ENCODE data around the gene ELL2.

The ELL2 gene

DNA sequence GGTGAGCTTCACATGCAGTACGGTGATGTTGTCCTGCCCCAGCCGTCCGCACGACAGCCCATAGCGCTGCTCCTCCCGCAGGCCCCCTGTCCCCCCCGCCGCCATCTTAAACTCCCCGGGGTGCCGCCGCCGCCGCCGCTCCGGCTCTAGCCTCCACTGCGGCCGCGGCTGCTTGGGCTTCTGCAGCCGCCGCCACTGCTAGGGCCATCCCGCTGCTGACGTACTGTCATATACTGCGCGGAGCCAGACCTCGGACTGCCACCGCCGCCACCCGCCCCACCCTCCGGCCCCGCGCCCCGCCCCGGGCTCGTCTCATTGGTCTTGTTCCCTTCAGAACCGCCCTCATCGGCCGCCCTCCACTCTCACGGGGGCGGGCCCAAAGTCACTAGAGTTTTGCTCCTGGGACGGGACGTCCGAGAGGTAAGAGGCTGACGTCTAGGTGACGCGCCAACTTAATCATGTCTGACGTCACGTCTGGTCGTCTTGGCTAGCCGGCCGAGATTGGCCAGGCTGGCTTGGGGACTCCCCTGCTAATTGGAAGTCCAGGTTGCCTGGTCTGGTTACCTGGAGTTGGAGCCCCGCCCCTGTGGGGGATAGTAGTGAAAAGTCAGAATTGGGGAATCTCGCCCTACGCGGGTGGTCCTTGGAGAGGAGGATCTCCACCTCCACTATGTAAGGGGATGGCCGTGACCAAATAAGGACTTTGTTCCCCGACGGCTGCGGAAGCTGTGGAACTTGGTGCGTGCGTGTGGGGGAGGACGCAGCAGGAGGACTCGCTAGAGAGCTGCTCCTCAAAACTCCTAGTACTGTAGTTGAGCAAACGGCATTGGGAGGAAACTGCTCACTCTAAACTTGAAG lies at the start of gene ELL2:
Gene ELL2, minus strand, starts transcription at position 235 of the 858 bp plus-strand sequence. Its CDS starts 130 bp downstream, at position 105.
- DNase-seq: peak; percentile 98

DNA sequence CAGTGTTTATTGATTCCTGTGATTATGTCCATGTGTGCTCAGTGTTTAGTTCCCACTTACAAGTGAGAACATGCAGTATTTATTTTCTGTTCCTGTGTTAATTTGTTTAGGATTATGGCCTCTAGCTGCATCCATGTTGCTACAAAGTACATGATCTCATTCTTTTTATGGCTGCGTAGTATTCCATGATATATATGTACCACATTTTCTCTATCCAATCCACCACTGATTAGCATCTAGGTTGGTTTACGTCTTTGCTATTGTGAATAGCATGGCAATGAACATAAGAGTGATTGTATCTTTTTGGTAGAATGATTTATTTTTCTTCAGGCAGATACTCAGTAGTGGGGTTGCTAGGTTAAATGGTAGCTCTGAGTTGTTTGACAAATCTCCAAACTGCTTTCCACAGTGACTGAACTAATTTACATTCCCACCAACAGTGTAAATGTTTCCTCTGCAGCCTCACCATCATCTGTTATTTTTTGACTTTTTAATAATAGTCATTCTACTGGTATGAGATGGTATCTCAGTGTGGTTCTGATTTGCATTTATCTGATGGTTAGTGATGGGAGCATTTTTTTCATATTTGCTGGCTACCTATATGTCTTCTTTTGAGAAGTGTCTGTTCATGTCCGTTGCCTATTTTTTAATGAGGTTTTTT lies 47.5 kb upstream of the ELL2 start:
- no peak for DNase-seq

DNA sequence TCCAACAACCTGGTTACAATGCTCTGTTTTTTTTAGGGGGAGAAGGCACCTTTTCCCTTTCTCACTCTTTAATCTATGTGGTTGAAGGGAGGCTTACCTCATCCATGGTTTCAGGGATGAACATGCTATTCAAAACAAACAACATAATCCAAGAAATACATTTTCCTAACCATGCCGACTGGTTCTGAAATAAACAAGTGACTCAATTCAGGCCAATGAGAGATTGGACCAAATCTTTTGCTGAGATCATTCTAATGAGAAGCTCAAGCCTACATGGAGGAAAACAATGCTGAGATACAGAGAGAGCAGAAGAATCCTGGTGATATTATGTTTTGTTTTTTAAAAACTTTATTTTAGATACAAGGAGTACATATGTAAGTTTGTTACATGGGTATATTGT lies 46.8 kb upstream of the ELL2 start:
- DNase-seq: no peak

DNA sequence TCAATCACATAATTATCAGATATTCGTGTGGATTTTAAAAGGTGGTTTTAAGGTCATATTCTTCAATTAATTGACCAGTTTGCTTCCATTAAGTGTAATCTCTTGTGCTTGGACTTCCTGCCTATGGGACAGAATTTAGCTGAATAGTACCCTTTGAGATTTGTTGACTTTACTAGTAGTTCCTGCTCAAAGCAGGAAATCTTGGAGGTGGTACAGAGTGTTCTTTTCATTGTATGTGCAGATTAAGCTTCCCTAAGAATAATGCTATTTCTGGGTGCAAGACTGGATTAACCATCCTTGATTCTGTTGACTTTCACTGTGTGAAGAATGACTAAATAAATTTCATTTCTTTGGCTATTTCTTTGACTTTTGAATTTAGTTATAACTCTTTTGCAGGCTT lies 45.4 kb upstream of the ELL2 start:
- DNase-seq: no peak

DNA sequence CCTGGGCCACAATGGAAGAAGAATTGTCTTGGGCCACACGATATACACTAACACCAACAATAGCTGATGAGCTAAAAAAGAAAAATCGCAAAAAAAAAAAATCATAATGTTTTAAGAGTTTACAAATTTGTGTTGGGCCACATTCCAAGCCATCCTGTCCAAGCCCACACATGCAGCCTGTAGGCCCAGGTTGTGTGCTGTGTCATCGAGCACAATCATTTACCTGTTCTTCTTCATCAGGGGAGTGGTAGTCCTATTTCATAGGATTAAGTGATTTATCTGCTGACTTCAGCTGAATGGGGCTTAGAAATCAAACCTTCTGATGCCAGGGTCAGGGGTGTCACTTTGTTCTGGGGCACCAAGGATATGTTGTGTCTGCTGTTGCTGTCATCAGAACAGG lies 44.6 kb upstream of the ELL2 start:
- DNase-seq: no peak

DNA sequence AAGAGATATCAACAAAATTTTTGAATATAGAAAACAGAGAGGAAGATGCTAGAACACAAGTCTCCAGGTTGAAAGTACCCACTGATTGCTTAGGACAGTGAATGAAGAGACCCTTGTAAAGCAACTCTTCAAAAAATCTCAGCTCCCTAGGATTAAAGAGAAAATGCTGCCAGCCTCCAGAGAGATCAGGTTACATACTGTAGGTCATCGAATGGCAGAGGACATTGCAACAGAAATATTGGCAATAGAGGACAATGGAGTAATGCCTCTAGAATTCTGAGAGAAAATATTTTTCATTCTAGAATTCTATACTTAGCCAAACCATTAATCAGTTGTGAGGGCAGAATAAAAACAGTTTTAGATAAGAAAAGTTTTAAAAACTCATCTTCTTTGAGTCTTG lies 43.1 kb upstream of the ELL2 start:
- no peak for DNase-seq

DNA sequence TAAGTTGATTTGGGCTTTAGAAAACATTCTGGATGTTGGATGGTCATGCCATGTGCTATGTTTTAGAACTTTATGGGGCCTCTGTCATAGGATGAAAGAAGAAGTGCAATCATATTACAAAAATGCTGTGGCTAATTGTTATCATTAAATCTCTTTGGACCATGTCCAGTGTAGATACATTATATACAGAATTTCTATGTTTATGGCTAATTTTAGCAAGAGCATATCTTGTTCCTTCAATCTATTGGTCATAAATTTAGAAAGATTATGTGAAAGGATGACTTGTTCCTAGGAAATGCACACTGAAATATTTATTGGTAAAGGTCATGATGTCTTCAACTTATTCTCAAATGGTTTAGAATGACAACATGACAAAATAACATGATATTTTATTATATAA lies 42.4 kb upstream of the ELL2 start:
- no peak for DNase-seq

DNA sequence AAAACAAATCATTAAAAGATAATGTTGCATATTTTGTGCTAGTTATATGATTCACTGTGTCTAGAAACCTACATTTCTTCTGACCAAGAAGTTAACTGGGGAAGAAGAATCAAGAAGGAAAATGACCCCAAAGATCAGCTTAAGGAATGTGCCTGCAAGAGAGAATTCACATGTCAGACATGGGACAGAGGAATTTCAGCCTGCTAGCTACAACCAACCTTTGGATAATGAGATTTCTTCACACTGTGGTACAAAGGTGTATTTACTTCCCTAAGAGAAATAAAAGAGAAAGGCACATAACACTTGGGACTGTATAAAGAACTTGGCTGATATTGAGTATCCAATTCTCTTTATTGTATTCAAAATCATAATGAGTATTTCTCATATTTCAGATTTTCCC lies 39.6 kb upstream of the ELL2 start:
- DNase-seq: no peak

DNA sequence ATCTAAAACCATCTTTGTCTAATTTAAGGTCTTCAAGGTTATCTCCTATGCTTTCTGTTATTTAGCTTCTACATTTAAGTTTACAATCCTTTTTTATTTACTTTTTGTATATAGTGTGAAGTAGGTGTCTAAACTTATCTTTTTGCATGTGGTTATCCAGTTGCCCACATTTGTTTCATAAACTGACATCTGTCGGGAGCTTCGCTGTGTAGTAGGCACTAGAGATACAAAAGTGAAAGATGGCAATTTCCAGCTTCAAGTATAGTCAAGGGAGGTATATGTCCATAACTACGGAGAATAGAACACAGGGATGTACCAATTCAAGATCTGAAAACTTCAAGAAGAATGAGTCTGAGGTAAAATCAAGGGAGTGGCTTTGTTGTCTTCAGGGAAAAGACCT lies 38.7 kb upstream of the ELL2 start:
- no peak for DNase-seq

DNA sequence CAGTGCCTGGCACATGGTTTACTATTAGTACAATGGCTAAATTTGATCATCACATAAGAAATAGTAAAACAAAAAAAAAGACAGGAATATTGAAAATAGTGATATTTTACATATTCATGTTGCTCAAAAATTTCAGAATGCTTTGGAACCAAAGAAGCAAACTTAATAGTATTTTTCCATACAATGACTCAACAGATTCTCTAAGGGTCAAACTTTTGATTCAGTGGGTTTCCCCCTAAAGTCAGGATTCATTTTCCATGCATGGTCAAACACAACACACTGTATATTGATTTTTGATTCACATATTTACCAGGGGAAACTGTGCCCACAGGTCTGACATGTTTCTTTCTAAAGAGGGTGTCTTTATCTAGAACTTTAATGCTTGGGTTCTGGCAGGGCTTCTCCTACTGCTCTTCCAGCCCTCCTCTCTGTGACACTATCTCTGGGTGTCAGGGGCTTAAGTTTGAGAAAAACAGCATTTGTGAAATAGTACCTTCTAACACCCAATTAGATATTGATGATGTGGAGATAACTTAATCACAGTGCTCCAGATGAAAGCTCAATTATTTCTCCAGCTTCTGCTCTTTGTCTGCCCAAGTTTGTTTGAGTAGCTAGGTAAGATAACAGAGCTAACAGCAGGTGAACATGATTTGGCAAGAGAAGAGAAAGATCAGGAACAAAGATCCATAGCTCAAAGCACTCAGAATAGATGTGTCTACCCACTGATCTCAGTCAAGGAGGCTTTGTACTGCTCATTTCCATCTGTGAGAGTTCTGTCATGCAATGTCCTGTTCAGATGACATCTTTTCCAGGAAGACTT lies 35.5 kb upstream of the ELL2 start:
- no peak for DNase-seq

DNA sequence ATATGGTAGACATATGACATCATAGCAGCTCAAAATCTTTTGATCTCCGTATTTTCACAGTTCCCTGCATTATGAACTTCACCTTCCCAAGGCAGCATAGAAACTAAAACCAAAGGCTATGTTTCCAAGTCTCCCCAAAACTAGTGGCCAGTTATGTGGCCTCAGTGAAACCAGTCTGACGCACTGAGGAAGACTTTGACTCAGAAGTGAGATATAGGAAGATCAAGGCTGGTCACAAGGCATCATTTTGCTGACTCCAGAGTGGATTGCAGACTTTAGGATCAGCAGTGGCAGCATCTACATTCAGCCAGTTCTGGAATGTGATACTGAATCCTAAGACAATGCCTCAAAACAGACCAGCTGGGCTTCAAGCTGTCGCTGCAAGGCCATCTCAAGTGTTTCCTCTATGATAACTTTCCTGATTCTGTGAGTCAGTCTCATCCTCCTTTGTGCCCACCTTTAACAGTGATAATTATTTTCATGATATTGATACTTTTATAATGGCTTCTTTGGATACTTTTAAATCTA lies 34.4 kb upstream of the ELL2 start:
- DNase-seq: no peak

DNA sequence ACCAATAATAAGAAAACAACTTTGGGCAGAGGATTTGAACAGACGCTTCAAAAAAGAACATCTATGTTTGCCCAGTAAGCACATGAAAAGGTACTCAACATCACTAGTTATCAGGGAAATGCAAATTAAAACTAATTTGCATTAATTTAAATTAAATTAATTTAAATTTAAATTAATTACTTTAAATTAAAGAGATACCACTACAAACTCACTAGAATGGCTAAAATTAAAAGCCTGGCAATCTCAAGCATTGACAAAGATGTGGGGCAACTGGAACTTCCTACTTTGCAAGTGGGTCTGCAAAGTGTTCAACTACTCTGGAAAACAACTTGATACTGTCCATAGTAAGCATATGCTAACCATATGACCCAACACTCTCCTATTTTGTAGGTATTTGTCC lies 32.1 kb upstream of the ELL2 start:
- no peak for DNase-seq

DNA sequence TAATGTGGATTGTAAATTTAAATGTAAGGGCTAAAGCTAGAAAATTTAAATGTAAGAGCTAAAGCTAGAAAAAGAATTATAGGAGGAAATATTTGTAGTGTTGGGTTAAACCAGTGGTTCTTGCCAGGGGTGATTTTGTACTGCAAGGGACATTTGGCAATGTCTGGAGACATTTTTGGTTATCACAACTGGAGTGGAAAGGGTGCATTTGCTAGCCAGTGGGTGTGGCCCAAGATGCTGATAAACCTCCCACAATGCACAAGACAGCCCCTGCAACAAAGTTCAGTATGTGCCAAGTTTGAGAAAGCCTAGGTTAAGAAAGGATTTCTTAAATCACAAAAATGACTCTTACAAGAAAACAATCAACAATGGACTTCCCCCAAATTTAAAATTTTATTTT lies 31.6 kb upstream of the ELL2 start:
- DNase-seq: no peak

DNA sequence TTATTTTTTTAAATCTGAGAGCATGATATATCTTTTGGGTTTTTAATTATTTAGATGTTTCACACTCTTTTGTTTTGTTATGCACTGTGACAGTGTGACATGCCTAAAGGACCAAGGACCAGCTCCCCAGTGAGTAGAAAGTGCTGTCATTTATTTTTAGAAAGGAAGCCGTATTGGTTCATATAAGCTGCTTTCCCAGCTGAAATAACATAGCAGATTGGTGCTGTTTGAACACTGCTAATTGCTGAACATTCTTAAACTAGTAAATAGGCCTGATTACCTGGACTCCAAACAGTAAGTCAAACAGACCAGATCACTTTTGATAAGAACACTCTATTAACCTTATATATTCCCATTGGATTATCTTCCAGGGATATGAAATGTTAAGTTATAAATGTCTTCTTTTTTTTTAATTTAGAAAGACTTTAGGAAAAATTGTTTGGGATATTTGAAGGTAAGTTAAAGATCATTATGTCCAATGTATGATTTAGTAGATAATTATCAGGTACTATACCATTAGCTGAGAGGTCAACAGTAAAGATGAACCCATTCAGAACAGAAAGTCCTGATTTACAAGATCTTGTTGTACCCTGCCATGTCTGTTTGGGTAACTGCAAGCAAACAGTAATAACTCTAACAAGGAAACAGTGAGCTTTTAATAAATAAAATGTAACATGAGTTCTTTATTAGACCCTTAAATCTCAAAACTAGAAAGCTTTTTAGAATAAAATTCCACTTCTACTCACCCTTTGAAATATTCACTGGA lies 27.8 kb upstream of the ELL2 start:
- no peak for DNase-seq

DNA sequence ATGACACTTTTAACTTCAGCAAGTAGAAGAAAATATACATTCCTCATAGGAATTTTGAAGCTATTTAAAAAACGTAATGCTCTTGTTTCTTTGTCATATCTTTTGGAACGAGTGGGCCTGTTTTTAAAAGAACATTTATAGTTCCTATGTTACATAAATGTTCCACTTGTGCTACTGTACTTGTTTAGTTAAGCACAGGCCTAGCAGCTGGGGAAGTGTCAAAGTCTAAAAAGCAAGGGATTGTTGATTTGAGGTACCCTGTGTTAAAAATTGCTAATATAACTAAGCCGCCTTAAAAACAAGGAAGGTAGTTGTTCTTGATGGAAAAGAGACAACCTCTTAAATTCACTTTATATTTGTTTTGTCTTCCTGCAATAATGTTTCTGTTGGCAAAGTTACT lies 27.2 kb upstream of the ELL2 start:
- no peak for DNase-seq

DNA sequence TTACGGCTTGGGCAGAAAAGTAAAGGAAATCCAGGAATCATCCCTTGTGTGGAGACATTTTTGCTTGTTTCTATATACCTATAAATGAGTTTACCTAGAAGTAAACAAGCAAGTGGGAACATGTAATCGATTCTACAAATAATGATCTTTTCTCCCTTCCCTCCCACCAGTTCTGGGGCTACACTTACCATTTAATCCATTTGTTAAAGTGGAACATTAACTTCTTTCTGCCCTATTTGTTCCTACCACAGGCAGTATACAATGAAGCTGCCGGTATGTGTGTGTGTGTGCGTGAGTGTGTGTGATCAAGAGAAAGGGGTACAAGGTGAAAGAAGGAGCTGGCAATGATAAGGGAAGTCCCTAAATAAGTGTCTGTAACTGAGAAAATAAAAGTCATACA lies 26.4 kb upstream of the ELL2 start:
- no peak for DNase-seq

DNA sequence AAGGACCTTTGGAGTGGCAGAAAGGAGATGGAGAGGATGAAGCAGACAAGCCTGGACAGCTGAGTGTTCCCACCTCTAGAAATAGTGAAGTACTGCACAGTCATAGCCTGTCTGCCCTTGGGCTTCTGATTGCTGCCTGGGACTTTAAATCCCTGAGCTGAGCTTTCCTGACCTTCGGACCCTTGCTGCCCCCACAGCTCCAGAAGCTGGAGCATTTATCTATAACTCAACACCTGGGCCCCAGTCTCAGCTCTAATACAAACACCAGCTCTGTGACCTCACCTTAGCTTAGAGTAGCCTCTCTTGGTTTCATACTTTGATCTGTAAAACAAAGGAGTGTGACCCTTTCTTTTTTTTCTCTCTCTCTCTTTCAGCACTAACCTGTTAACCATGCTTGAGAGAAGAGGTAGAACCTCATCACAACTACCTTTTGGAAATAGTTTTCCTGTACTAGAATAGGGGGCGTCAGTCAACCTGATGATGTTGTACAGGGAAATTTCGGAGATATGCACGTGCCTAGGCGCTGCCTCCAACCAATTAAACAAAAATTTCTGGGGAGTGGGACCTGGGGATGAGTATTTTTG lies 25.4 kb upstream of the ELL2 start:
- DNase-seq: no peak

DNA sequence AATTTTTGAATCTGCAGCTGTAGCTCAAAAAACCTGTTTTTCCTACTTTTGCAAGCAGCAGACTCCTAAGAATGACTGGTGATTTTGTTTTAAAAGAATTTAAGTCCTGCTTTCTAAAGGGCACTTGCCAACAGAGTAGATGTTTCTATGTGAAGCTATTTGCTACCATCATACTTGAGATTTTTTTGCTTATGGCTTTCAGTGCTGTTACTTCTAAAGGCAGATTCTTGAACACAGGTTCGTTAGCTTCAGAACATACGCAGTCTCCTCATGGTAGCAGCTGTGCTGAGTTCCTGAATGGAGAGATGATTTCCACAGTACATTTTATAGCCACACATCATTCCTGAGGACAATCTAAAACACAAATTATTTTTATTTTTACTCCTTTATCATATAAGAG lies 24.4 kb upstream of the ELL2 start:
- DNase-seq: no peak

DNA sequence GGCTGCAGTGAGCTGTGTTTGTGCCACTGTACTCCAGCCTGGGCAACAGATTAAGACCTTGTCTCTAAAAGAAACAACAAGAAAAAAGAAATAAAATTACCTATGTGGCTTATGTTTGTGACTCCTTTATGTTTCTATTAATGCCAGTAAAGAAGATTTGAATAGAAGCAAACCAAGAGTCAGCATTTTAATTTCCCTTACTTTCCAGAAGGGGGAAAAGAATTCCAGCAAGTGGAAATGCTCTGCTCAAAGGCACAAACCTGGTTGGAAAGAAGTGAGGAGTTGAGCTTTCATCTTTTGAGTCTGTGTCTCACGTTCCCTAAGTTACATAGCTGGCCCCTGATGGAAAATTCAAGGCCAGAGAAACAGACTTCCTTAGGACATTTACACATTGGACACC lies 23.6 kb upstream of the ELL2 start:
- no peak for DNase-seq

DNA sequence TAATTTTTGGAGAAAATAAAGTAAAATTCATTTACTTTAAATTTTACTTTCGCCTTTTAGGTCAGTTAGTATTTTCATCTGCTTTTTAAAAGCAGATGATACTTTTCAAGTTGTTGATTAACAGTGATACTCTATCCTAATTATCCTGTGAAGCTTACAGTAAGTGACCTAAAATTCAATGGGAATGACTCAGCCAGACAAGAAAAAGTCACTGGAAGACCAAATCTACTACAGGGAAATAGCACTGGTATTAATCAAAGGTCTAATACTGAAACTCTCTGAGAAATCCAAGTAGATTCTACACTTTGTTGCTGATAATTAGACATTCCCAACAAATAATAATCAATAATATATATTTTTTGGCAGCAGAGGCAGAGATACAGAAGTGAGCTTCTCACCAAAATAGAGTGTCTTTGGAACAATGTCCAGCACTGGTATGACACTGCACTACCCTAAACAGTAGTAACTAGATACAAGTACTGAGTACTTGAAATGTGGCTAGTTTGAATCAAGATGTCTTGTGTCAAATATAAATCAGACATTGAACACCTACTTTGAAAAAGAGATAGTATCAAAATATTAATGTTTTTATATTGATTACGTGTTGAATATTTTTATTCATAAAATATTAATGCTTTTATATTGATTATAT lies 22.8 kb upstream of the ELL2 start:
- no peak for DNase-seq

DNA sequence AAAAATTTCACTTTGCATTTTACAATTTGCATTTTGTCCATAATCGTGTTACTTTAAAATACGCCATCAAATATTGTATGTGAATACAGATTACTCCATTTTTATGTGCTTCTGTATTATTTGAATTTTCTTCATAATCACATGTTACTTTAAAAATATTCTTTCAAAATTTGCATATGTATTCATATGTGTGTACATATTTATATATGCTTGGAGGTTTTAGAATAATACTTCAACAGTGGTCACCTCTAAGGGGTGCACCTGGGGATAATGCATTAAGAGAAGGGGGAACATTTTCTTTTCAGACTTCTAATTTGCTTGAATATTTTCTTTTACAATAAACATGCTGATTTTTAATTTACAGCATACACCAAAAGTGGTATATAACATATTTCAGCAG lies 21.9 kb upstream of the ELL2 start:
- DNase-seq: no peak

DNA sequence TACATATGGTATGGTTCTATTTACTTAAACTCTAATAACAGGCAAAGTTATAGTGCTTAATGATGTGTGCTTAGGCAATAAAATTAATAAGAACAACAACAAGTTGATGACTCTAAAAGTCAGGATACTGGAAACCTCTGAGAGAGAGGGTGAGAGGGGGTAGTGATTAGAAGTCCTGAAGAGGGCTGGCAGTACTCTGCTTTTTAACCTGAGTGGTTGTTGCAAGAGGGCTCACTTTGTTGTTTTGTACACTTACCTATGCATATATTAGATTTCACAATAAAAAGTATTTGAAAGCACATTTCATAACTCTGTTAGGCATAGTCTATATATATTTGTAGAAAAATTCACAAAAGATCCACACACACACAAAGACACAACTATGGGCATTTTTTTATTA lies 21.4 kb upstream of the ELL2 start:
- no peak for DNase-seq

Data from CD4-positive, alpha-beta T cell treated with Interleukin-21 for 1 hour (primary cell).